ENCODE measurements around the gene CAMK2A. TPM values are rescaled to one million over a fixed set of nuclear protein-coding genes. Genes with fewer than 3 reads are reported as not detected.

Gene CAMK2A
- total and polyA plus RNA-seq, 2 experiments from 2014 or later: 0.18 TPM; not detected in 1

DNA sequence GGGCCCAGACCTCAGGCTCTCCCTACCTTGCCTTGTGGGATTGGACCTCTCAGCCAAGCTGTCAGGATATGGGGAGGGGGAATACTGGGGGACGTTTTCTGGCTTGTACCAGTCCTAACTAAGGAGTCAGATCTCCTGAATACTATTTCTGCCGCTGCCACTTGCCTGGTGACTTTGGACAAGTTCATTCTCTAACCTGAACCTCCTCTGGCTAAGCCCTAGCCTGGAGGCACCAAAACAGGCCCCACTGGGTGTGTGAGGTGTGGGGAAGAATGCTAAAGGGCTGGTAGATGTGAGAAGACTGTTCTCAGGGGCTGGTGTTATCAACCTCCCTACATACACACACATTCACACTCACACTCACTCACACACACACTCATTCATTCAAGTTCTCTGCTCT is 98.6 kb downstream of the CAMK2A start (continued):
- TF ChIP-seq, protein P1, sequence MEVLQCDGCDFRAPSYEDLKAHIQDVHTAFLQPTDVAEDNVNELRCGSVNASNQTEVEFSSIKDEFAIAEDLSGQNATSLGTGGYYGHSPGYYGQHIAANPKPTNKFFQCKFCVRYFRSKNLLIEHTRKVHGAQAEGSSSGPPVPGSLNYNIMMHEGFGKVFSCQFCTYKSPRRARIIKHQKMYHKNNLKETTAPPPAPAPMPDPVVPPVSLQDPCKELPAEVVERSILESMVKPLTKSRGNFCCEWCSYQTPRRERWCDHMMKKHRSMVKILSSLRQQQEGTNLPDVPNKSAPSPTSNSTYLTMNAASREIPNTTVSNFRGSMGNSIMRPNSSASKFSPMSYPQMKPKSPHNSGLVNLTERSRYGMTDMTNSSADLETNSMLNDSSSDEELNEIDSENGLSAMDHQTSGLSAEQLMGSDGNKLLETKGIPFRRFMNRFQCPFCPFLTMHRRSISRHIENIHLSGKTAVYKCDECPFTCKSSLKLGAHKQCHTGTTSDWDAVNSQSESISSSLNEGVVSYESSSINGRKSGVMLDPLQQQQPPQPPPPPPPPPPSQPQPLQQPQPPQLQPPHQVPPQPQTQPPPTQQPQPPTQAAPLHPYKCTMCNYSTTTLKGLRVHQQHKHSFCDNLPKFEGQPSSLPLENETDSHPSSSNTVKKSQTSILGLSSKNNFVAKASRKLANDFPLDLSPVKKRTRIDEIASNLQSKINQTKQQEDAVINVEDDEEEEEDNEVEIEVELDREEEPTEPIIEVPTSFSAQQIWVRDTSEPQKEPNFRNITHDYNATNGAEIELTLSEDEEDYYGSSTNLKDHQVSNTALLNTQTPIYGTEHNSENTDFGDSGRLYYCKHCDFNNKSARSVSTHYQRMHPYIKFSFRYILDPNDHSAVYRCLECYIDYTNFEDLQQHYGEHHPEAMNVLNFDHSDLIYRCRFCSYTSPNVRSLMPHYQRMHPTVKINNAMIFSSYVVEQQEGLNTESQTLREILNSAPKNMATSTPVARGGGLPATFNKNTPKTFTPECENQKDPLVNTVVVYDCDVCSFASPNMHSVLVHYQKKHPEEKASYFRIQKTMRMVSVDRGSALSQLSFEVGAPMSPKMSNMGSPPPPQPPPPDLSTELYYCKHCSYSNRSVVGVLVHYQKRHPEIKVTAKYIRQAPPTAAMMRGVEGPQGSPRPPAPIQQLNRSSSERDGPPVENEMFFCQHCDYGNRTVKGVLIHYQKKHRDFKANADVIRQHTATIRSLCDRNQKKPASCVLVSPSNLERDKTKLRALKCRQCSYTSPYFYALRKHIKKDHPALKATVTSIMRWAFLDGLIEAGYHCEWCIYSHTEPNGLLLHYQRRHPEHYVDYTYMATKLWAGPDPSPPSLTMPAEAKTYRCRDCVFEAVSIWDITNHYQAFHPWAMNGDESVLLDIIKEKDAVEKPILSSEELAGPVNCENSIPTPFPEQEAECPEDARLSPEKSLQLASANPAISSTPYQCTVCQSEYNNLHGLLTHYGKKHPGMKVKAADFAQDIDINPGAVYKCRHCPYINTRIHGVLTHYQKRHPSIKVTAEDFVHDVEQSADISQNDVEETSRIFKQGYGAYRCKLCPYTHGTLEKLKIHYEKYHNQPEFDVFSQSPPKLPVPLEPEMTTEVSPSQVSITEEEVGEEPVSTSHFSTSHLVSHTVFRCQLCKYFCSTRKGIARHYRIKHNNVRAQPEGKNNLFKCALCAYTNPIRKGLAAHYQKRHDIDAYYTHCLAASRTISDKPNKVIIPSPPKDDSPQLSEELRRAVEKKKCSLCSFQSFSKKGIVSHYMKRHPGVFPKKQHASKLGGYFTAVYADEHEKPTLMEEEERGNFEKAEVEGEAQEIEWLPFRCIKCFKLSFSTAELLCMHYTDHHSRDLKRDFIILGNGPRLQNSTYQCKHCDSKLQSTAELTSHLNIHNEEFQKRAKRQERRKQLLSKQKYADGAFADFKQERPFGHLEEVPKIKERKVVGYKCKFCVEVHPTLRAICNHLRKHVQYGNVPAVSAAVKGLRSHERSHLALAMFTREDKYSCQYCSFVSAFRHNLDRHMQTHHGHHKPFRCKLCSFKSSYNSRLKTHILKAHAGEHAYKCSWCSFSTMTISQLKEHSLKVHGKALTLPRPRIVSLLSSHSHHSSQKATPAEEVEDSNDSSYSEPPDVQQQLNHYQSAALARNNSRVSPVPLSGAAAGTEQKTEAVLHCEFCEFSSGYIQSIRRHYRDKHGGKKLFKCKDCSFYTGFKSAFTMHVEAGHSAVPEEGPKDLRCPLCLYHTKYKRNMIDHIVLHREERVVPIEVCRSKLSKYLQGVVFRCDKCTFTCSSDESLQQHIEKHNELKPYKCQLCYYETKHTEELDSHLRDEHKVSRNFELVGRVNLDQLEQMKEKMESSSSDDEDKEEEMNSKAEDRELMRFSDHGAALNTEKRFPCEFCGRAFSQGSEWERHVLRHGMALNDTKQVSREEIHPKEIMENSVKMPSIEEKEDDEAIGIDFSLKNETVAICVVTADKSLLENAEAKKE (CRISPR knock-in tag; IDR thresholded peaks at IDR 0.05): no peak
- TF ChIP-seq ZNF114 (CRISPR knock-in tag; IDR thresholded peaks at IDR 0.05) (no peak), JUNB (IDR thresholded peaks at IDR 0.05; ENCODE audit: unreplicated experiment) (no peak), EZH2 (IDR thresholded peaks at IDR 0.05; ENCODE audit: low read depth, unreplicated experiment) (no peak)
- TF ChIP-seq, protein P2, sequence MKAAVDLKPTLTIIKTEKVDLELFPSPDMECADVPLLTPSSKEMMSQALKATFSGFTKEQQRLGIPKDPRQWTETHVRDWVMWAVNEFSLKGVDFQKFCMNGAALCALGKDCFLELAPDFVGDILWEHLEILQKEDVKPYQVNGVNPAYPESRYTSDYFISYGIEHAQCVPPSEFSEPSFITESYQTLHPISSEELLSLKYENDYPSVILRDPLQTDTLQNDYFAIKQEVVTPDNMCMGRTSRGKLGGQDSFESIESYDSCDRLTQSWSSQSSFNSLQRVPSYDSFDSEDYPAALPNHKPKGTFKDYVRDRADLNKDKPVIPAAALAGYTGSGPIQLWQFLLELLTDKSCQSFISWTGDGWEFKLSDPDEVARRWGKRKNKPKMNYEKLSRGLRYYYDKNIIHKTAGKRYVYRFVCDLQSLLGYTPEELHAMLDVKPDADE (IDR thresholded peaks at IDR 0.05): no peak

DNA sequence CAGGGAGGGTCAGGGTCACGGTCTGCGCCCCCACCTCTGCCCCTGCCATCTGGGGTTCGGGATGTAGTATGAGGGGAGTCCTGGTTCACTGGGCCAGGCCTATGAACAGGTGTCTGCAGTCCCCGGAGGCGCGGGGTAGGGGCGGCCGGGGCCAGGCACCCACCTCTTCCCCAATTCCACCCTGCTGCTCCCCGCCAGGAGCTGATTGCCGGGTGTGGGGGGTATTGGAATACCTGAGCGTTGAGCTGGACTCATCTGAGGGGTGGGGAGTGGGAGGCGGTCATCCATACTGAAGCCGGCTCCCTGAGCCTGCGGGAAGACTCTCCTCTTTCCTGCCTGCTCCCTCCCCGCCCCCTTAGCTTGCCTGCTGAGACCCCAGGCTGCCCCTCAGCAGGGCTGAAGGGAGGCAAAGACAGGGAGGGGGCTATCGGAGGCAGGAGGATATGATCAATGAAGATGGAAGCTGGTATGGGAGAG is 99.0 kb downstream of the CAMK2A start:
- Mint-ChIP-seq H3K36me3 (ENCODE audit: low read depth) (no peaks in the 10 kb centered on the region), H3K9me3 (no peaks in the 10 kb centered on the region), H3K27ac (no peak overlapping the region), H3K4me3 (peak overlapping the region; percentile 54; the same call in 2 of the 3 replicates), H3K27me3 (ENCODE audit: insufficient read depth, low read depth, poor library complexity) (peaks cover 73% of the 10 kb centered on the region), H3K4me1 (peaks cover 19% of the 10 kb centered on the region)
- Histone ChIP-seq H3K4me2 (peak overlapping the region; percentile 88), H3K79me2 (replicated peaks; ENCODE audit: insufficient read depth) (no peaks in the 10 kb centered on the region), H3K36me3 (ENCODE audit: insufficient read depth) (no peaks in the 10 kb centered on the region), H3F3A (replicated peaks; ENCODE audit: low read depth) (no peaks in the 10 kb centered on the region), H2AFZ (peak overlapping the region; percentile 96), H3K4me1 (ENCODE audit: insufficient read depth) (peaks cover 5% of the 10 kb centered on the region), H3K9me2 (ENCODE audit: insufficient read depth) (no peaks in the 10 kb centered on the region), H3K27me3 (ENCODE audit: insufficient read depth) (peaks cover 63% of the 10 kb centered on the region), H3K4me3 (peak overlapping the region; percentile 72), H4K20me1 (replicated peaks; ENCODE audit: insufficient read depth) (no peaks in the 10 kb centered on the region), H3K27ac (ENCODE audit: low read depth) (no peak overlapping the region)
- ATAC-seq: peak; percentile 33
- DNase-seq (ENCODE audit: low spot score): peak; percentile 43
- TF ChIP-seq JUNB (IDR thresholded peaks at IDR 0.05; ENCODE audit: unreplicated experiment): no peak
- TF ChIP-seq POLR2AphosphoS5 (IDR thresholded peaks at IDR 0.05; ENCODE audit: low read depth): no peak
- no peak for TF ChIP-seq CREB1 (CRISPR knock-in tag; IDR thresholded peaks at IDR 0.05; ENCODE audit: low read depth)
- TF ChIP-seq EZH2phosphoT487 (IDR thresholded peaks at IDR 0.05; ENCODE audit: unreplicated experiment): no peak
- TF ChIP-seq NANOG (IDR thresholded peaks at IDR 0.05; ENCODE audit: borderline replicate concordance): no peak
- TF ChIP-seq ZNF331 (CRISPR knock-in tag; IDR thresholded peaks at IDR 0.05; ENCODE audit: low read depth): no peak
- TF ChIP-seq ZNF114 (CRISPR knock-in tag; IDR thresholded peaks at IDR 0.05): no peak
- TF ChIP-seq, protein P3, sequence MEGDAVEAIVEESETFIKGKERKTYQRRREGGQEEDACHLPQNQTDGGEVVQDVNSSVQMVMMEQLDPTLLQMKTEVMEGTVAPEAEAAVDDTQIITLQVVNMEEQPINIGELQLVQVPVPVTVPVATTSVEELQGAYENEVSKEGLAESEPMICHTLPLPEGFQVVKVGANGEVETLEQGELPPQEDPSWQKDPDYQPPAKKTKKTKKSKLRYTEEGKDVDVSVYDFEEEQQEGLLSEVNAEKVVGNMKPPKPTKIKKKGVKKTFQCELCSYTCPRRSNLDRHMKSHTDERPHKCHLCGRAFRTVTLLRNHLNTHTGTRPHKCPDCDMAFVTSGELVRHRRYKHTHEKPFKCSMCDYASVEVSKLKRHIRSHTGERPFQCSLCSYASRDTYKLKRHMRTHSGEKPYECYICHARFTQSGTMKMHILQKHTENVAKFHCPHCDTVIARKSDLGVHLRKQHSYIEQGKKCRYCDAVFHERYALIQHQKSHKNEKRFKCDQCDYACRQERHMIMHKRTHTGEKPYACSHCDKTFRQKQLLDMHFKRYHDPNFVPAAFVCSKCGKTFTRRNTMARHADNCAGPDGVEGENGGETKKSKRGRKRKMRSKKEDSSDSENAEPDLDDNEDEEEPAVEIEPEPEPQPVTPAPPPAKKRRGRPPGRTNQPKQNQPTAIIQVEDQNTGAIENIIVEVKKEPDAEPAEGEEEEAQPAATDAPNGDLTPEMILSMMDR (conservative IDR thresholded peaks at IDR 0.05; ENCODE audit: low read depth in 2 of 2): no peak
- TF ChIP-seq, protein P2 (IDR thresholded peaks at IDR 0.05): no peak
- TF ChIP-seq EZH2 (IDR thresholded peaks at IDR 0.05; ENCODE audit: low read depth, unreplicated experiment): no peak
